ENCODE data around the gene CRHR2. TPM values are rescaled to one million over a fixed set of nuclear protein-coding genes. Genes with fewer than 3 reads are reported as not detected.

The CRHR2 gene
- total and polyA plus RNA-seq, 2 of the 4 experiments (the other 2 are of a cell fraction): not detected

- no peak overlapping the region for H2AK9ac ChIP-seq (replicated peaks; ENCODE audit: low read depth, low read length, poor library complexity)
- no peak overlapping the region for H2AK5ac ChIP-seq (ENCODE audit: low read depth, low read length)
- H3K9ac ChIP-seq (ENCODE audit: low read depth, low read length): no peak overlapping the region
- H4K8ac ChIP-seq (ENCODE audit: low read depth in 2 of 2, low read length in 2 of 2): no peak overlapping the region
- intact Hi-C loops (cut with micrococcal nuclease) (no loop called here), in situ Hi-C loops (cut with MboI; ENCODE audit: low sequenced_read_pairs) (no loop called here), dilution Hi-C loops (cut with HindIII; ENCODE audit: low sequenced_read_pairs, unreplicated experiment) (no loop called here)
- no peaks in the 10 kb centered on the region for H3K9me3 ChIP-seq (ENCODE audit: control insufficient read depth, insufficient read depth, low read length)
- no peaks in the 10 kb centered on the region for H3K79me1 ChIP-seq (ENCODE audit: low read depth in 1 of 2, low read length in 2 of 2)
- POLR2A ChIA-PET (ENCODE audit: unreplicated experiment): no interaction called here
- CTCF ChIA-PET: no interaction called here
- DNase-seq (no peak), ATAC-seq (ENCODE audit: low read depth) (no peak)
- WGBS, 2 experiments (ENCODE audit: extremely low coverage in 2 of 2, insufficient read length in 1 of 2): 74% methylated on average over 3 of the region's 8 CpGs; no CpG with 5 or more reads in 1 of the 2 experiments
- H2AFZ ChIP-seq (replicated peaks; ENCODE audit: low read length, poor library complexity): no peak overlapping the region
- H3K23ac ChIP-seq (ENCODE audit: low read depth, low read length): no peak overlapping the region
- no peak overlapping the region for H2BK5ac ChIP-seq (ENCODE audit: low read depth, low read length, poor library complexity, severe bottlenecking)
- H3K4me1 ChIP-seq (ENCODE audit: control insufficient read depth, insufficient read depth, low read length): no peaks in the 10 kb centered on the region
- H3K9me1 ChIP-seq (ENCODE audit: insufficient read depth, low read length): no peaks in the 10 kb centered on the region
- no peak overlapping the region for H3K4ac ChIP-seq (ENCODE audit: low read depth, low read length)
- H2BK20ac ChIP-seq (ENCODE audit: low read depth, low read length): no peak overlapping the region
- no peaks in the 10 kb centered on the region for H4K20me1 ChIP-seq (ENCODE audit: insufficient read depth, low read length)
- H3K14ac ChIP-seq (replicated peaks; ENCODE audit: low read depth, low read length): no peak overlapping the region
- peaks cover 52% of the 10 kb centered on the region for H3K27me3 ChIP-seq (ENCODE audit: control insufficient read depth, insufficient read depth, low read length)
- H3K56ac ChIP-seq (ENCODE audit: extremely low read depth, insufficient read depth, low read length): no peak overlapping the region
- H3K27ac ChIP-seq (ENCODE audit: insufficient read depth, low read length): no peak overlapping the region
- H3K4me2 ChIP-seq (ENCODE audit: low read depth, low read length): no peak overlapping the region
- no TSS peak for BruUV-seq (replicated peaks)
- TF ChIP-seq CTCF (conservative IDR thresholded peaks at IDR 0.05; ENCODE audit: low read depth, low read length) (no peak), POLR2A (IDR thresholded peaks at IDR 0.05; ENCODE audit: low read depth, low read length) (no peak), USF2 (IDR thresholded peaks at IDR 0.05; ENCODE audit: low read depth, low read length) (no peak), NFE2L2 (IDR thresholded peaks at IDR 0.05; ENCODE audit: low read depth, low read length) (no peak), ELK1 (IDR thresholded peaks at IDR 0.05; ENCODE audit: borderline replicate concordance, low read depth, low read length) (no peak), MAZ (IDR thresholded peaks at IDR 0.05; ENCODE audit: borderline replicate concordance, low read depth, low read length) (no peak), RFX5 (IDR thresholded peaks at IDR 0.05; ENCODE audit: low read depth, low read length) (no peak), MAFK (IDR thresholded peaks at IDR 0.05; ENCODE audit: low read depth, low read length) (no peak), CHD1 (IDR thresholded peaks at IDR 0.05; ENCODE audit: low read depth, low read length) (no peak), BHLHE40 (IDR thresholded peaks at IDR 0.05; ENCODE audit: low read depth, low read length) (no peak)
- no peak overlapping the region for H2BK15ac ChIP-seq (ENCODE audit: low read depth, low read length)
- no peak overlapping the region for H3K4me3 ChIP-seq (ENCODE audit: insufficient read depth, low read depth, low read length)
- H3K18ac ChIP-seq (ENCODE audit: low read depth, low read length): no peak overlapping the region
- H3K36me3 ChIP-seq (ENCODE audit: control insufficient read depth, insufficient read depth, low read length): no peaks in the 10 kb centered on the region
- H4K5ac ChIP-seq (ENCODE audit: low read depth, low read length): no peak overlapping the region
- H2BK120ac ChIP-seq (ENCODE audit: low read depth, low read length): no peak overlapping the region
- no peak overlapping the region for H4K91ac ChIP-seq (ENCODE audit: insufficient read depth, low read depth, low read length)
These were observed 22.8 kb upstream of the CRHR2 start for GRCh38 chr7:30705008-30705407.
